A673 (cell line): ENCODE results near the gene CTNNA3. TPM values are rescaled to one million over a fixed set of nuclear protein-coding genes. Genes with fewer than 3 reads are reported as not detected.

Source experiments
- BruUV-seq: library from RNA; stranded (reverse); fragments of 400-500 nt; replicated peaks from 2 replicates; lab custom pipeline; 2021; lab: Mats Ljungman, UMichigan
- CTCF ChIA-PET: fragments of 300-600 bp; sonication (Branson Sonifier 250); formaldehyde crosslinking; loops from one replicate; lab custom pipeline; 2022; ENCODE audit warnings: antibody characterized with exemption; lab: Charles Lee
- POLR2A ChIA-PET: fragments of 300-600 bp; sonication (Branson Sonifier 250); formaldehyde crosslinking; loops from one replicate; lab custom pipeline; 2022; ENCODE audit warnings: antibody characterized with exemption; ENCODE audit not compliant: low non-redundant PET; lab: Charles Lee
- DNase-seq: peaks from one replicate; pipeline ENCODE4 v3.0.0-alpha.2; 2015; ENCODE audit warnings: low spot score
- H3K27ac ChIP-seq: fragments of 200-600 bp; sonication (generic); 2 replicates; pipeline ENCODE4 v1.5.1; 2016; ENCODE audit warnings: mixed run types, low read depth, mild to moderate bottlenecking, mixed read lengths, antibody characterized with exemption, low read length; ENCODE audit not compliant: poor library complexity, severe bottlenecking
- H3K27me3 ChIP-seq: fragments of 200-600 bp; sonication (generic); replicated peaks from 2 replicates; pipeline ENCODE4 v1.6.1; 2017; ENCODE audit warnings: mixed run types, low read depth, mild to moderate bottlenecking, mixed read lengths, antibody characterized with exemption, low read length; ENCODE audit not compliant: insufficient read depth, poor library complexity
- H3K36me3 ChIP-seq: fragments of 200-600 bp; sonication (generic); 2 replicates; pipeline ENCODE4 v1.6.1; 2016; ENCODE audit warnings: mixed run types, mild to moderate bottlenecking, mixed read lengths, antibody characterized with exemption, low read length; ENCODE audit not compliant: insufficient read depth, poor library complexity, severe bottlenecking
- H3K4me1 ChIP-seq: fragments of 200-600 bp; sonication (generic); 2 replicates; pipeline ENCODE4 v1.6.1; 2017; ENCODE audit warnings: mixed run types, mild to moderate bottlenecking, mixed read lengths, antibody characterized with exemption, low read length; ENCODE audit not compliant: insufficient read depth, poor library complexity, severe bottlenecking
- H3K4me3 ChIP-seq: fragments of 200-600 bp; sonication (generic); 2 replicates; pipeline ENCODE4 v1.5.1; 2016; ENCODE audit warnings: low read depth, mixed run types, mild to moderate bottlenecking, mixed read lengths, low read length; ENCODE audit not compliant: poor library complexity, severe bottlenecking
- H3K9me3 ChIP-seq: fragments of 200-600 bp; sonication (generic); 2 replicates; pipeline ENCODE4 v1.6.1; 2016; ENCODE audit warnings: mixed run types, low read depth, mild to moderate bottlenecking, mixed read lengths, antibody characterized with exemption, low read length; ENCODE audit not compliant: poor library complexity, severe bottlenecking
- CTCF ChIP-seq: fragments of 300-800, 200-600 bp; sonication (generic); conservative IDR thresholded peaks from 2 replicates; pipeline ENCODE4 v1.5.1; 2017; ENCODE audit warnings: low read depth, mild to moderate bottlenecking, antibody characterized with exemption, low read length, moderate library complexity, mixed read lengths
- EZH2 ChIP-seq: fragments of 200-600 bp; sonication (generic); IDR thresholded peaks from 2 replicates; pipeline ENCODE4 v1.6.1; 2017; ENCODE audit warnings: borderline replicate concordance, low read depth, mild to moderate bottlenecking, mixed read lengths, antibody characterized with exemption, low read length; ENCODE audit not compliant: poor library complexity, severe bottlenecking
- intact Hi-C: fragments of 100-400 bp; cut with micrococcal nuclease; formaldehyde crosslinking; loops from one replicate; pipeline ENCODE4 v1.10.0; 2022; ENCODE audit not compliant: unreplicated experiment
- total RNA-seq: library from RNA; stranded (reverse); gene quantifications from 2 replicates; pipeline ENCODE4 v1.2.3, GENCODE V29; 2021

The CTNNA3 gene
- total RNA-seq, 1 experiment from 2014 or later, result not detected

DNA sequence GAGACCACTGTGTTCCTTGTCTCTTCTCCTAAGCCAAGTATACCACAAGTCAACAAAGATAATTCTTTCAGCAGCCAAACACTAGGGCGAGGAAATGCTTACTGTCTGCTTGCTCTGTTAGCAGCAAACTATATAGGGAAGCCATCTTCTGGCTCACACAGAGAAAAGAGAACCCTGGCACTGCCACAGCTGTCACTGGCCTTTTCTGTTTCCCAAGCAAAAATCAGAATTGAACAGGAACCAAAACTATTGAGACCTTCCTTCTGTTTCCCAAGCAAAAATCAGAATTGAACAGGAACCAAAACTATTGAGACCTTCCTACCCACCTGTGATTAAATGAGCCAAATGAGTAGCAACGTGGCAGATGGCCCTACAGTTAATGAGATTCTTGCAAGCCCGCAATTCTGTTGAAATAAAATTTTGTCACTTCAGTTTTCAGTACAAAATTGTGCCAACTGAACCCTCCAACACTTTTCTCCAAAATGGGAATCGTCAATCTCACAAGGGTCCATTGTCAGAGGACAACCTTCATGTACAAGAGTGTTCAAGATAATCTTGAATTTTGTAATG is 715.7 kb downstream of the CTNNA3 start:
- POLR2A ChIA-PET, result no interaction called here
- TF ChIP-seq CTCF (no peak), EZH2 (no peak)

GRCh38 chr10:66964946-66965345 is 731.0 kb downstream of the CTNNA3 start:
- DNase-seq, result no peak
- Histone ChIP-seq H3K27ac (no peak overlapping the region), H3K36me3 (no peaks in the 10 kb centered on the region), H3K9me3 (no peaks in the 10 kb centered on the region), H3K4me3 (no peak overlapping the region), H3K27me3 (no peaks in the 10 kb centered on the region), H3K4me1 (no peaks in the 10 kb centered on the region)
- BruUV-seq, result no TSS peak
- TF ChIP-seq CTCF, result no peak
- TF ChIP-seq EZH2, result no peak
- POLR2A ChIA-PET, result interaction anchor here (0.6 kb wide), 1 partner anchor 147 kb away, joined by 10 read pairs; no protein-coding TSS in a partner anchor
- intact Hi-C loops, result no loop called here
- CTCF ChIA-PET, result no interaction called here

More for the DNA sequence above, 715.7 kb downstream of the CTNNA3 start:
- BruUV-seq, result no TSS peak
- Histone ChIP-seq H3K36me3 (no peaks in the 10 kb centered on the region), H3K27ac (no peak overlapping the region), H3K9me3 (no peaks in the 10 kb centered on the region), H3K4me1 (no peaks in the 10 kb centered on the region), H3K4me3 (no peak overlapping the region), H3K27me3 (peaks cover 7% of the 10 kb centered on the region)
- CTCF ChIA-PET, result no interaction called here
- intact Hi-C loops, result no loop called here
- no peak for DNase-seq

DNA sequence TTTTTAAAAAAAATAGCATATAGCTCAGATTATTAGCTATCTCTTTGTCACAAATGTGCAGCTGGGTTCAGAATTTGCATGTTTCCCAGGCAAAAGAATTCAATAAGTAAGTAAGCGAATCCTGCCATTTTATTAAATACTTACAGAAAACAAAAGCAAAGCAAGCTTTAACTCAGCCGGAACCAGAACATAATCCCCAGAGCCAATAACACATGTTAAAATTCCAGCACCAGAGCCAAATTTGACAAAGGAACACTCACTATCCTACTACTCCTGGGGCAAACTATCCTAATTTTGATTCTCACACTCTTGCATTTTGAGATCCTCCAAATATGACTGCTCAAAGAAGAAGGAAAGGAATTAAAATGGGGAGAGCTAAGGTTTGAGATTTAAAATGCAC is 737.5 kb downstream of the CTNNA3 start:
- H3K4me3 ChIP-seq, result no peak overlapping the region
- TF ChIP-seq CTCF, result no peak
- no peak for TF ChIP-seq EZH2
- H3K27ac ChIP-seq, result no peak overlapping the region
- intact Hi-C loops, result no loop called here
- ChIA-PET CTCF (no interaction called here), POLR2A (no interaction called here)
- no peaks in the 10 kb centered on the region for H3K4me1 ChIP-seq
- H3K36me3 ChIP-seq, result no peaks in the 10 kb centered on the region
- DNase-seq, result no peak
- BruUV-seq, result no TSS peak
- peaks cover 4% of the 10 kb centered on the region for H3K27me3 ChIP-seq
- H3K9me3 ChIP-seq, result no peaks in the 10 kb centered on the region
